Esophagus squamous epithelium (tissue), 5 donors: Measurements from ENCODE around the gene DGKQ. TPM values are rescaled to one million over a fixed set of nuclear protein-coding genes. Genes with fewer than 3 reads are reported as not detected.

Experiments used
- DNase-seq: peaks from one replicate; lab custom pipeline; 2025; lab: John Stamatoyannopoulos, UW
- H3K27ac ChIP-seq, 4 donors: fragments of 200-600 bp; sonication (generic); one replicate each; pipeline ENCODE4 v1.5.1; 2016 to 2019; ENCODE audit warnings: mild to moderate bottlenecking in 1 of 4
- H3K27me3 ChIP-seq, 4 donors: fragments of 200-600 bp; sonication (generic); 1 replicate in 3 of 4; 2 replicates in 1 of 4; pipeline versions ENCODE4 v1.5.1 to v1.6.0; 2017 to 2021; ENCODE audit warnings: antibody characterized with exemption in 1 of 4
- H3K36me3 ChIP-seq, 3 donors: fragments of 200-600 bp; sonication (generic); one replicate each; pipeline ENCODE4 v1.5.1; 2016 to 2019
- H3K4me1 ChIP-seq, 3 donors: fragments of 200-600 bp; sonication (generic); one replicate each; pipeline ENCODE4 v1.5.1; 2017 to 2019
- H3K4me3 ChIP-seq, 4 donors: fragments of 200-600 bp; sonication (generic); 1 replicate in 3 of 4; 2 replicates in 1 of 4; pipeline ENCODE4 v1.5.1; 2016 to 2019; ENCODE audit warnings: mild to moderate bottlenecking in 2 of 4, moderate library complexity in 1 of 4
- H3K9me3 ChIP-seq, 3 donors: fragments of 200-600 bp; sonication (generic); one replicate each; pipeline ENCODE4 v1.5.1; 2016 to 2019
- CTCF ChIP-seq, 6 experiments: fragments of 450-650 bp in 4 of 6; fragments of 200-600 bp in 2 of 6; sonication (generic) in 2 of 6; IDR thresholded peaks; one replicate each; pipeline ENCODE4 v1.5.1; 2016 to 2019; ENCODE audit warnings: antibody characterized with exemption in 6 of 6, mild to moderate bottlenecking in 4 of 6, moderate library complexity in 4 of 6
- POLR2A ChIP-seq, 4 donors: fragments of 450-650 bp; IDR thresholded peaks; one replicate each; pipeline ENCODE4 v1.6.1; 2017; ENCODE audit warnings: antibody characterized with exemption in 4 of 4, mild to moderate bottlenecking in 4 of 4, moderate library complexity in 3 of 4
- WGBS, 2 donors: methylation state at CpG; one replicate each; pipeline ENCODE4 v1.1.5; 2018; 5-methylcytosine and 5-hydroxymethylcytosine counted together
- intact Hi-C: fragments of 100-400 bp; cut with DNase I; formaldehyde crosslinking; loops from one replicate; pipeline ENCODE4 v1.15.0; 2022
- total RNA-seq, 4 donors: library from RNA; depleted of rRNA; stranded (reverse); fragments of >200 nt; gene quantifications; one replicate each; pipeline ENCODE4 v1.1.0, GENCODE V29; 2016
- donor health status: DM: yes; HTN: yes; CAD: no.

Gene DGKQ
- total RNA-seq, 4 donors from 2014 or later: 9.5 to 12.0 (median 10.7) TPM

DNA sequence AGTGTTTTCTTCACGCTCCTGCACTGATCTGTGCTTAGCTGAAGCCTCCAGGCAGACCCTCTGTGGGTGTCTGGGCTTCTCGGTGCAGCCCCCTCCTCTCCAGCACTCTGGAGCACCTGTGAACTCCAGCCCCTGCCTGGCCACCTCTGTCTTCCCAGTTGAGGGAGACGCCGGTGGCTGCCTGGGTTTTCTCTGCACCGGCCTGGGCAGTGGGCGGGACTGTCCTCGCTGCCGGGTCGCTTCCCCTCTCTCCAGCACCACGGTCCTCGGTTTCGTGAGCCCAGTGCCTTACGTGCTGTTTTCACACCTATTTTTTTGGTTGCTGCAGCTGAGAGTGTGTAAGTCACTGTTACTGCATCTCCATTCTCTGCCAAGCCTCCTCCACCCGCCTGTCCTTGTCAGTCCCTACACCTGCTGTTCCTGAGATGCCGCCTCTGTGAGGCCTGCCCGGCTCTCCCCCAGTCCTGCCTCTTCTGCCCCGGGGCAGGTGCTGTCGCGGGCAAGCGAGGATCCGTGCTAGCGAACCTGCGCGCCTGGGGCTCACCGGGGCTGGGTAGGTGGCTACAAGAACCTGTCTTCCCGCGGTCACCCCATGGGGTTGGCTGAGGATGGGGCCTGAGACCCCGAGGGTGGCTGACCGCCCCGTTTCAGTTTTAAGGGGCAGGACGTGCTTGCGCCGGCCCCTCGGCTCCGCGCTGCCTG, 35.6 kb upstream of the DGKQ start:
- WGBS, 2 donors: 3 to 5% methylated on average over 12 to 15 of the region's 36 CpGs
- Histone ChIP-seq H3K9me3 (peaks cover 0 to 3% (median 0%) of the 10 kb centered on the region in 3 donors), H3K27me3 (peaks cover under 1 to 52% (median 9%) of the 10 kb centered on the region in 4 donors), H3K4me3 (peak overlapping the region; percentile 46 to 84 (median 64)), H3K4me1 (peaks cover 22 to 42% (median 29%) of the 10 kb centered on the region in 3 donors), H3K36me3 (no peaks in the 10 kb centered on the region), H3K27ac (peak overlapping the region; percentile 36 to 61 (median 50))
- DNase-seq: no peak
- intact Hi-C loops: no loop called here
- TF ChIP-seq CTCF (IDR thresholded peaks at IDR 0.05): peak in 1 of 6 experiments; percentile 16
- TF ChIP-seq POLR2A (IDR thresholded peaks at IDR 0.05): no peak

GRCh38 chr4:1006856-1007255, 33.5 kb upstream of the DGKQ start:
- Histone ChIP-seq H3K27me3 (peaks cover 18 to 74% (median 24%) of the 10 kb centered on the region in 4 donors), H3K27ac (no peak overlapping the region), H3K4me1 (peaks cover 23 to 42% (median 32%) of the 10 kb centered on the region in 3 donors), H3K4me3 (no peak overlapping the region), H3K36me3 (no peaks in the 10 kb centered on the region), H3K9me3 (peaks cover 0 to 3% (median 0%) of the 10 kb centered on the region in 3 donors)
- WGBS, 2 donors: 78 to 86% methylated on average over 5 of the region's 5 CpGs
- no peak for TF ChIP-seq POLR2A (IDR thresholded peaks at IDR 0.05)
- no peak for TF ChIP-seq CTCF (IDR thresholded peaks at IDR 0.05)
- no peak for DNase-seq
- intact Hi-C loops: no loop called here

DNA sequence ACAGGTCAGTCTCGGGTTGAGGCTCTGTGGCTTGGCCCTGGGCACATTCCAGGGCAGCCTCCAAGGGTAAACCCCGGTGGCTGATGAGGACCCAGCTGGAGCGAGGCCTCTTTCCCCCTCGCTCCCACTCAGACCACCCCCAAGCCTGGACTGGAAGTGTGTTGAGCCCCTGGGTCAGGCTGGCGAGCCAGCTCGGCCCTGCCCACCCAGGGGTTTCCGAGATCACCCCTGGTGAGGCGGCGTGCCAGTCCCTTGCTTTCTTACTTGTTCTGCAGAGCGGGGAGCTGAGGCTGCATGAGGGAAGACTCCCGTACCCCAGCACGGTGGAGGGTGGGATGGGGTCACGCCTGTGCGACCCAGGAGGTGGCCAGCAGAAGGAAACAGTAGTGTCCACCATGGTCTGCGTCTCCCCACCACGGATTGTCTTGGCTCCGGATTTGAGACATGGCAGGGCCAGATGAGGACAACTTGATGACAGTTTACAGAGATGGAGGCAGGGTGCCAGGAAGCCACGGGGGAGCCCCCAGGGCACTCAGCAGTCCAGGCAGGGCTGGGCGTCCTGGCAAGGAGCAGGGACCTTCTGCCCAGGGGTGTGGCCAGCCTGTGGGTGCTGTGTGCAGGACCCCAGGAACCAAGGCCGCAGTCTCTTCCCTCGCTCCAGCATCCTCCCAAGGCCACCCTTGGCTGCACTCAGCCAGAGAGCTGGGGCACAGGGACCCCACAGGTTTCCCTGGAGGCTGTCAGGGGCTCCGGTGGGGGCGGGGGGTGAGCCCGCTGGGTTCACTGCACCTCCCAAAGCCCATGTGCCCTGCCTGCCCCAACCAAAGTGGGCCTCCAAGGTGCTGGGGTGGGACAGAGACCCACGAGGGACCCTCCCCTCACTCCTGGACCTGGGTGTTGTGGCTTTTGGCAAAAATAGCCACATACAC, 31.5 kb upstream of the DGKQ start:
- Histone ChIP-seq H3K27ac (no peak overlapping the region), H3K36me3 (no peaks in the 10 kb centered on the region), H3K9me3 (peaks cover 0 to 3% (median 0%) of the 10 kb centered on the region in 3 donors), H3K27me3 (peaks cover 23 to 94% (median 34%) of the 10 kb centered on the region in 4 donors), H3K4me3 (no peak overlapping the region), H3K4me1 (peaks cover 12 to 33% (median 20%) of the 10 kb centered on the region in 3 donors)
- intact Hi-C loops: no loop called here
- TF ChIP-seq POLR2A (IDR thresholded peaks at IDR 0.05) (no peak), CTCF (IDR thresholded peaks at IDR 0.05) (no peak)
- 72 to 93% methylated on average over 3 to 8 of the region's 25 CpGs for WGBS, 2 donors
- DNase-seq: no peak

DNA sequence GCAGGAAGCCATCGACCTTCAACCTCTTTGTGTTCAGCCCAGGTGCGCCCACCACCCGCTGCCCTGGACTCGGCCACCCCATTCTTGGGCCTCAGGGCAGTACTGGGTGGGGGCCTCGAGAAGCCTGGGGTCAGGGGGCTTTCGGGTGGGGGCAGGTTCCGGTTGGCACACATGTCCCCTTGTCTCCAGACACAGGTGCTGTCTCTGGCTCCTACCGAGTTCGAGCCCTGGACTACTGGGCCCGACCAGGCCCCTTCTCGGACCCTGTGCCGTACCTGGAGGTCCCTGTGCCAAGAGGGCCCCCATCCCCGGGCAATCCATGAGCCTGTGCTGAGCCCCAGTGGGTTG, 30.7 kb upstream of the DGKQ start:
- intact Hi-C loops: no loop called here
- Histone ChIP-seq H3K27me3 (peaks cover 23 to 97% (median 33%) of the 10 kb centered on the region in 4 donors), H3K27ac (no peak overlapping the region), H3K9me3 (peaks cover 0 to 3% (median 0%) of the 10 kb centered on the region in 3 donors), H3K4me1 (peaks cover 9 to 28% (median 18%) of the 10 kb centered on the region in 3 donors), H3K4me3 (no peak overlapping the region), H3K36me3 (no peaks in the 10 kb centered on the region)
- TF ChIP-seq POLR2A (IDR thresholded peaks at IDR 0.05) (no peak), CTCF (IDR thresholded peaks at IDR 0.05) (no peak)
- WGBS, 2 donors: 79 to 80% methylated on average over 5 to 12 of the region's 13 CpGs
- no peak for DNase-seq
